CD14-positive monocyte (primary cell): ENCODE data around the gene SLC25A33. TPM values are rescaled to one million over a fixed set of nuclear protein-coding genes. Genes with fewer than 3 reads are reported as not detected.
A peak's percentile ranks its signal among the peaks of the same experiment; 100 is the strongest.

Source experiments
- DNase-seq, 3 donors: peaks; one replicate each; pipeline ENCODE4 v3.0.0-alpha.2; 2011 to 2022
- H2AFZ ChIP-seq: 2 replicates; pipeline ENCODE4 v1.6.0; 2012; ENCODE audit warnings: mild to moderate bottlenecking, low read depth, low read length, inconsistent platforms; ENCODE audit not compliant: insufficient read depth, poor library complexity, severe bottlenecking
- H3K27ac ChIP-seq, 2 donors: 1 replicate in 1 of 2; 2 replicates in 1 of 2; pipeline ENCODE4 v1.5.1; 2012 to 2013; ENCODE audit warnings: low read length in 2 of 2, control low read depth in 1 of 2, inconsistent platforms in 1 of 2, low read depth in 1 of 2, mild to moderate bottlenecking in 1 of 2
- H3K27me3 ChIP-seq, 2 donors: one replicate each; pipeline versions ENCODE4 v1.6.0 to v1.6.1; 2011 to 2013; ENCODE audit warnings: low read length in 2 of 2; ENCODE audit not compliant: control insufficient read depth in 2 of 2, insufficient read depth in 2 of 2
- H3K36me3 ChIP-seq, 2 donors: replicated peaks in 1 of 2; 1 replicate in 1 of 2; 2 replicates in 1 of 2; pipeline versions ENCODE4 v1.5.1 to v1.6.1; 2012 to 2013; ENCODE audit warnings: low read length in 2 of 2, control low read depth in 1 of 2, inconsistent platforms in 1 of 2, mild to moderate bottlenecking in 1 of 2; ENCODE audit not compliant: insufficient read depth in 2 of 2, control insufficient read depth in 1 of 2
- H3K4me1 ChIP-seq, 2 donors: 1 replicate in 1 of 2; 2 replicates in 1 of 2; pipeline versions ENCODE4 v1.5.1 to v1.6.1; 2012 to 2013; ENCODE audit warnings: low read length in 2 of 2, control low read depth in 1 of 2, inconsistent platforms in 1 of 2, mild to moderate bottlenecking in 1 of 2, moderate library complexity in 1 of 2; ENCODE audit not compliant: insufficient read depth in 2 of 2, control insufficient read depth in 1 of 2
- H3K4me2 ChIP-seq: replicated peaks from 2 replicates; pipeline ENCODE3; 2012; ENCODE audit warnings: low read length, moderate library complexity, mild to moderate bottlenecking; ENCODE audit not compliant: poor library complexity, severe bottlenecking; ENCODE audit errors: extremely low read depth
- H3K4me3 ChIP-seq, 3 experiments: fragments of 200-600 bp in 1 of 3; sonication (generic) in 1 of 3; replicated peaks in 1 of 3; 1 replicate in 2 of 3; 2 replicates in 1 of 3; pipeline ENCODE4 v1.5.1; 2011 to 2013; ENCODE audit warnings: low read length in 3 of 3, mild to moderate bottlenecking in 3 of 3, control low read depth in 2 of 3, low read depth in 2 of 3, inconsistent platforms in 1 of 3, moderate library complexity in 1 of 3
- H3K79me2 ChIP-seq: 2 replicates; pipeline ENCODE4 v1.6.0; 2012; ENCODE audit warnings: mild to moderate bottlenecking, control low read depth, inconsistent platforms, low read length, moderate library complexity; ENCODE audit not compliant: insufficient read depth
- H3K9ac ChIP-seq: 2 replicates; pipeline ENCODE4 v1.6.0; 2017; ENCODE audit warnings: low read length, mild to moderate bottlenecking; ENCODE audit not compliant: insufficient read depth, poor library complexity, severe bottlenecking
- H3K9me3 ChIP-seq, 2 donors: replicated peaks in 1 of 2; 1 replicate in 1 of 2; 2 replicates in 1 of 2; pipeline versions ENCODE4 v1.5.1 to v1.6.1; 2012 to 2013; ENCODE audit warnings: low read length in 2 of 2, control low read depth in 1 of 2; ENCODE audit not compliant: control insufficient read depth in 1 of 2, insufficient read depth in 1 of 2
- H4K20me1 ChIP-seq: 2 replicates; pipeline ENCODE4 v1.6.0; 2012; ENCODE audit warnings: mild to moderate bottlenecking, low read length, control low read depth, moderate library complexity; ENCODE audit not compliant: insufficient read depth
- H3K27ac Mint-ChIP-seq, 7 donors: one replicate each; pipeline ENCODE4 v1.8.0; 2020; ENCODE audit warnings: mild to moderate bottlenecking in 7 of 7, mixed read lengths in 7 of 7, moderate library complexity in 6 of 7, inconsistent platforms in 2 of 7
- H3K27me3 Mint-ChIP-seq, 3 donors: one replicate each; pipeline ENCODE4 v1.8.0; 2021 to 2022; ENCODE audit warnings: low read depth in 3 of 3, mild to moderate bottlenecking in 3 of 3, mixed read lengths in 3 of 3, moderate library complexity in 3 of 3, inconsistent platforms in 1 of 3
- H3K36me3 Mint-ChIP-seq, 2 donors: one replicate each; pipeline ENCODE4 v1.8.0; 2020; ENCODE audit warnings: mixed read lengths in 2 of 2, inconsistent platforms in 1 of 2, mild to moderate bottlenecking in 1 of 2
- H3K4me1 Mint-ChIP-seq: one replicate; pipeline ENCODE4 v1.8.0; 2020; ENCODE audit warnings: mild to moderate bottlenecking, mixed read lengths
- H3K4me3 Mint-ChIP-seq, 2 donors: one replicate each; pipeline ENCODE4 v1.8.0; 2020; ENCODE audit warnings: mild to moderate bottlenecking in 2 of 2, mixed read lengths in 2 of 2, moderate library complexity in 1 of 2
- H3K9me3 Mint-ChIP-seq, 7 donors: one replicate each; pipeline ENCODE4 v1.8.0; 2020 to 2022; ENCODE audit warnings: mixed read lengths in 7 of 7, mild to moderate bottlenecking in 6 of 7, moderate library complexity in 6 of 7, inconsistent platforms in 2 of 7
- WGBS: methylation state at CpG from one replicate; pipeline ENCODE4 v1.1.5; 2013; ENCODE audit warnings: missing lambda C conversion rate; ENCODE audit not compliant: insufficient coverage; 5-methylcytosine and 5-hydroxymethylcytosine counted together
- intact Hi-C, 2 donors: fragments of 100-400 bp; cut with micrococcal nuclease; formaldehyde crosslinking; loops; one replicate each; pipeline versions ENCODE4 v1.15.0 to v1.15.1; 2023
- polyA plus RNA-seq, 3 donors: library from polyadenylated mRNA; depleted of rRNA in 1 of 3; unstranded in 2 of 3; stranded (reverse) in 1 of 3; fragments of 300-500 nt in 2 of 3; fragments of >200 nt in 1 of 3; fragmentation: Illumina TruSeq in 2 of 3; gene quantifications; 1 replicate in 2 of 3; 2 replicates in 1 of 3; pipeline ENCODE4 v1.2.3, GENCODE V29; 2012 to 2021
- TF ChIP-seq, protein P1 (sequence below): fragments of 200-600 bp; IDR thresholded peaks from one replicate; pipeline ENCODE4 v1.8.0; 2022; ENCODE audit warnings: antibody characterized with exemption, mild to moderate bottlenecking

Gene SLC25A33
- polyA plus RNA-seq, 3 donors, result 2.3 to 6.4 (median 4.4) TPM

DNA sequence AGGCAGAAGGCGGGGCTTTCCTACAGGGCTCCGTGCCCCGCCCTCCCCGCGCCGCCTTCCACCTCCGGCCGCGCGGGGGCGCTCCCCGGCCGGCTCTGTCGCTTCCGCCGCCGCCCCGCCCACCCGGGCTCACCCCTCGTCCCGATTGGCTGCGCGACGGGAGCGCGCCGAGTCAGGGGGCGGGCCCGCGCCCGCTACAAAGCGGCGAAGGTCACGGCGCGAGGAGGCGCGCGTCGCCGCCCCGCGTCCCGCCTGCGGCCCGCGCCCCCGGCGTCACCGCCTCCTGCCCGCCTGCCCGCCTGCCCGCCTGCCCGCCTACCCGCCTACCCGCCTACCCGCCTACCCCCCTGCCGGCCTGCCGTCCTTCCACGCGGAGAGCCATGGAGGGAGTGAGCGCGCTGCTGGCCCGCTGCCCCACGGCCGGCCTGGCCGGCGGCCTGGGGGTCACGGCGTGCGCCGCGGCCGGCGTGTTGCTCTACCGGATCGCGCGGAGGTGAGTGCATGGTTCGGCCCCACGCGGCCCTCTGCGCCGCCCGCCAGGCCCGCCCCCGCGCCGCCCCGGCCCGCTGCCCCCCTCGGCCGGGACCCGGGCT lies 49.4 kb downstream of the SLC25A33 start, which contains the start of gene TMEM201:
TSS of gene TMEM201 (plus strand) at position 361 of the 593 bp plus-strand sequence. CDS start at position 381, 20 bp downstream.
- Histone ChIP-seq H4K20me1 (peaks cover 14% of the 10 kb centered on the region), H3K4me3 (peak within 1 kb of the TSS; percentile 43 to 80 (median 46)), H3K27me3 (peaks cover 0 to 4% of the 10 kb centered on the region in 2 donors), H3K36me3 (no peaks in the 10 kb centered on the region), H3K27ac (no peak within 1 kb of the TSS), H3K4me1 (peaks cover 46 to 51% of the 10 kb centered on the region in 2 donors), H2AFZ (peak within 1 kb of the TSS; percentile 80), H3K9ac (peak within 1 kb of the TSS; percentile 64), H3K9me3 (no peaks in the 10 kb centered on the region), H3K79me2 (peaks cover 34% of the 10 kb centered on the region), H3K4me2 (peak within 1 kb of the TSS; percentile 90)
- WGBS, result under 1% methylated on average over 93 of the region's 94 CpGs
- peaks cover 49% of the 10 kb centered on the region for H3K4me1 Mint-ChIP-seq
- peak within 1 kb of the TSS; percentile 78 to 91 for H3K4me3 Mint-ChIP-seq
- DNase-seq, result peak; percentile 90 to 92 (median 91)
- H3K27ac Mint-ChIP-seq, result peak within 1 kb of the TSS in 6 of 7 donors; percentile 38 to 82 (median 52)
- peaks cover 6 to 8% of the 10 kb centered on the region in 2 donors for H3K36me3 Mint-ChIP-seq
- intact Hi-C loops, result no loop called here
- TF ChIP-seq, protein P1, sequence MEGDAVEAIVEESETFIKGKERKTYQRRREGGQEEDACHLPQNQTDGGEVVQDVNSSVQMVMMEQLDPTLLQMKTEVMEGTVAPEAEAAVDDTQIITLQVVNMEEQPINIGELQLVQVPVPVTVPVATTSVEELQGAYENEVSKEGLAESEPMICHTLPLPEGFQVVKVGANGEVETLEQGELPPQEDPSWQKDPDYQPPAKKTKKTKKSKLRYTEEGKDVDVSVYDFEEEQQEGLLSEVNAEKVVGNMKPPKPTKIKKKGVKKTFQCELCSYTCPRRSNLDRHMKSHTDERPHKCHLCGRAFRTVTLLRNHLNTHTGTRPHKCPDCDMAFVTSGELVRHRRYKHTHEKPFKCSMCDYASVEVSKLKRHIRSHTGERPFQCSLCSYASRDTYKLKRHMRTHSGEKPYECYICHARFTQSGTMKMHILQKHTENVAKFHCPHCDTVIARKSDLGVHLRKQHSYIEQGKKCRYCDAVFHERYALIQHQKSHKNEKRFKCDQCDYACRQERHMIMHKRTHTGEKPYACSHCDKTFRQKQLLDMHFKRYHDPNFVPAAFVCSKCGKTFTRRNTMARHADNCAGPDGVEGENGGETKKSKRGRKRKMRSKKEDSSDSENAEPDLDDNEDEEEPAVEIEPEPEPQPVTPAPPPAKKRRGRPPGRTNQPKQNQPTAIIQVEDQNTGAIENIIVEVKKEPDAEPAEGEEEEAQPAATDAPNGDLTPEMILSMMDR, result peak; percentile 80
- no peaks in the 10 kb centered on the region for H3K9me3 Mint-ChIP-seq
- peaks cover 5% of the 10 kb centered on the region in 3 donors for H3K27me3 Mint-ChIP-seq

DNA sequence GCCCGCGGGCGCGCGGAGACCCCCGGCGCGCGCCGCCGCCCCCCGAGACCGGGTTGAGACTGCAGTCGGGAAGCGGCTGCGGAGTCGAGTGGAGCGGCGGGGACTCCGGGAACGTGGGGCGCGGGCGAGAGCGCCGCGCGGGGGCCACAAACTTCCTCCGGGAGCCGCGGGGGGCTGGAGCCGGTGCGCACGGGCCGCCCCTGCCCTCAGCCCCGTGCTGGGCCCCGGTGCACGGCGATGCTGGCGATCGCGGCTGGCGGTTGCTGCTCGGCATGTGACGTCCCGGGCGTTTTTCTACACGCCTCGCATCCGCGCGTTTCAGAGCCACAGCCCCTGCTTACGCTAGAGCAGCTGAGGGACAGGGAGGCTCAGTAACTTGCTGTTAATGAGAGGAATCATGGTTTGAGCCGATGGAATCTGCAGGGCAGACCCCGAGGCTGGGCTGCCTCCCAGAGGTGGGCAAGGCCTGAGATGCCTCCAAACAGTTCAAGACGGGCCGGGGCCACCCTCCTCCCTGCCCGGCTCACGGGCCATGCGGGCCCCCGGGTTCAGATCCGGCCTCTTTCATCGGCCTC lies 50.0 kb downstream of the SLC25A33 start:
- Histone ChIP-seq H3K9ac (peak overlapping the region; percentile 64), H3K27me3 (peaks cover 0 to 4% of the 10 kb centered on the region in 2 donors), H4K20me1 (peaks cover 18% of the 10 kb centered on the region), H3K4me3 (peak overlapping the region; percentile 43 to 80 (median 46)), H2AFZ (peak overlapping the region; percentile 80), H3K79me2 (peaks cover 40% of the 10 kb centered on the region), H3K9me3 (no peaks in the 10 kb centered on the region), H3K27ac (no peak overlapping the region), H3K4me2 (peak overlapping the region; percentile 90), H3K4me1 (peaks cover 49 to 56% of the 10 kb centered on the region in 2 donors), H3K36me3 (no peaks in the 10 kb centered on the region)
- WGBS, result under 1% methylated on average over 61 of the region's 63 CpGs
- peaks cover 5% of the 10 kb centered on the region in 3 donors for H3K27me3 Mint-ChIP-seq
- no peak for DNase-seq
- H3K36me3 Mint-ChIP-seq, result peaks cover 3 to 5% of the 10 kb centered on the region in 2 donors
- TF ChIP-seq, protein P1, result no peak
- intact Hi-C loops, result no loop called here
- H3K9me3 Mint-ChIP-seq, result no peaks in the 10 kb centered on the region
- peak overlapping the region in 3 of 7 donors; percentile 40 to 54 (median 51) for H3K27ac Mint-ChIP-seq
- H3K4me1 Mint-ChIP-seq, result peaks cover 50% of the 10 kb centered on the region
- H3K4me3 Mint-ChIP-seq, result peak overlapping the region; percentile 78 to 85
